B cell (primary cell): Measurements from ENCODE around the gene SEZ6L. TPM values are rescaled to one million over a fixed set of nuclear protein-coding genes. Genes with fewer than 3 reads are reported as not detected.

Experiments used
- ATAC-seq: fragments of 200-7000 bp; cut with Tn5 transposase; one replicate; pipeline ENCODE4 v1.10.0; 2021; ENCODE audit warnings: low read depth, mild to moderate bottlenecking, moderate number of reproducible peaks, moderate library complexity
- CTCF ChIA-PET: fragments of 350-600 bp; sonication (Branson Sonifier 250); formaldehyde crosslinking; loops from one replicate; lab custom pipeline; 2021; ENCODE audit warnings: antibody characterized with exemption, inconsistent platforms; lab: Charles Lee
- POLR2A ChIA-PET: fragments of 350-600 bp; sonication (Branson Sonifier 250); formaldehyde crosslinking; loops from one replicate; lab custom pipeline; 2021; ENCODE audit warnings: antibody characterized with exemption; lab: Charles Lee
- DNase-seq: peaks from one replicate; pipeline ENCODE4 v3.0.0; 2013
- H2AFZ ChIP-seq: 2 replicates; pipeline ENCODE4 v1.6.1; 2012; ENCODE audit warnings: mild to moderate bottlenecking, low read depth, low read length; ENCODE audit not compliant: insufficient read depth, poor library complexity, severe bottlenecking
- H3K27ac ChIP-seq, 2 donors: 1 replicate in 1 of 2; 2 replicates in 1 of 2; pipeline ENCODE4 v1.5.1; 2012 to 2013; ENCODE audit warnings: low read length in 2 of 2, mild to moderate bottlenecking in 2 of 2, moderate library complexity in 1 of 2
- H3K27me3 ChIP-seq, 4 experiments: fragments of 200-600 bp in 1 of 4; sonication (generic) in 1 of 4; replicated peaks in 1 of 4; 1 replicate in 2 of 4; 2 replicates in 2 of 4; pipeline versions ENCODE4 v1.6.1 to v1.7.0; 2013 to 2016; ENCODE audit warnings: low read length in 3 of 4, mild to moderate bottlenecking in 2 of 4, mixed read lengths in 1 of 4, moderate library complexity in 1 of 4; ENCODE audit not compliant: insufficient read depth in 4 of 4, control insufficient read depth in 3 of 4; ENCODE audit errors: control extremely low read depth in 1 of 4
- H3K36me3 ChIP-seq, 2 experiments: replicated peaks in 1 of 2; 1 replicate in 1 of 2; 2 replicates in 1 of 2; pipeline versions ENCODE4 v1.6.1 to v1.7.1; 2013; ENCODE audit warnings: low read length in 1 of 2; ENCODE audit not compliant: insufficient read depth in 2 of 2, control insufficient read depth in 1 of 2; ENCODE audit errors: control extremely low read depth in 1 of 2, extremely low read depth in 1 of 2
- H3K4me1 ChIP-seq, 2 donors: fragments of 200-600 bp in 1 of 2; sonication (generic) in 1 of 2; 1 replicate in 1 of 2; 2 replicates in 1 of 2; pipeline versions ENCODE4 v1.5.1 to v1.6.1; 2013 to 2017; ENCODE audit warnings: low read length in 2 of 2; ENCODE audit not compliant: control insufficient read depth in 2 of 2, insufficient read depth in 2 of 2
- H3K4me2 ChIP-seq: replicated peaks from 2 replicates; pipeline ENCODE3; 2012; ENCODE audit warnings: mild to moderate bottlenecking, low read depth, low read length; ENCODE audit not compliant: poor library complexity, severe bottlenecking
- H3K4me3 ChIP-seq, 5 experiments: fragments of 200-600 bp in 1 of 5; sonication (generic) in 1 of 5; 1 replicate in 3 of 5; 2 replicates in 2 of 5; pipeline versions ENCODE4 v1.5.1 to v1.7.0; 2011 to 2016; ENCODE audit warnings: low read length in 4 of 5, mild to moderate bottlenecking in 4 of 5, low read depth in 2 of 5, control low read depth in 1 of 5, moderate library complexity in 1 of 5; ENCODE audit not compliant: insufficient read depth in 1 of 5; ENCODE audit errors: control extremely low read depth in 1 of 5, extremely low read depth in 1 of 5
- H3K79me2 ChIP-seq: fragments of 200-600 bp; sonication (generic); one replicate; pipeline ENCODE4 v1.6.0; 2016; ENCODE audit warnings: low read length; ENCODE audit not compliant: control insufficient read depth, insufficient read depth
- H3K9ac ChIP-seq: fragments of 200-600 bp; sonication (generic); 2 replicates; pipeline ENCODE4 v1.6.1; 2017; ENCODE audit warnings: mild to moderate bottlenecking, low read length, moderate library complexity
- H3K9me3 ChIP-seq, 3 donors: one replicate each; pipeline versions ENCODE4 v1.6.1 to v1.7.1; 2013; ENCODE audit warnings: low read length in 2 of 3; ENCODE audit not compliant: control insufficient read depth in 2 of 3, insufficient read depth in 1 of 3; ENCODE audit errors: control extremely low read depth in 1 of 3
- H4K20me1 ChIP-seq: 2 replicates; pipeline ENCODE4 v1.6.0; 2012; ENCODE audit warnings: mild to moderate bottlenecking, low read length; ENCODE audit not compliant: insufficient read depth, control insufficient read depth, poor library complexity, severe bottlenecking
- H3K27ac Mint-ChIP-seq: one replicate; pipeline ENCODE4 v1.8.0; 2021; ENCODE audit warnings: mixed read lengths
- H3K27me3 Mint-ChIP-seq: one replicate; pipeline ENCODE4 v1.8.0; 2021; ENCODE audit warnings: mixed read lengths
- H3K4me1 Mint-ChIP-seq: one replicate; pipeline ENCODE4 v1.8.0; 2021; ENCODE audit warnings: mixed read lengths
- H3K4me3 Mint-ChIP-seq: one replicate; pipeline ENCODE4 v1.8.0; 2021; ENCODE audit warnings: mixed read lengths
- H3K9me3 Mint-ChIP-seq: one replicate; pipeline ENCODE4 v1.8.0; 2022; ENCODE audit warnings: mixed read lengths; ENCODE audit not compliant: insufficient read depth
- EZH2 ChIP-seq: IDR thresholded peaks from 2 replicates; pipeline ENCODE4 v1.6.1; 2012; ENCODE audit warnings: borderline replicate concordance, low read depth, mild to moderate bottlenecking, moderate library complexity, low read length; ENCODE audit not compliant: insufficient read depth, poor library complexity, severe bottlenecking
- WGBS: methylation state at CpG from one replicate; pipeline ENCODE4 v1.1.5; 2013; ENCODE audit warnings: missing lambda C conversion rate; ENCODE audit not compliant: insufficient coverage; 5-methylcytosine and 5-hydroxymethylcytosine counted together
- intact Hi-C: fragments of 100-400 bp; cut with micrococcal nuclease; formaldehyde crosslinking; loops from one replicate; pipeline ENCODE4 v1.10.0; 2022
- polyA plus RNA-seq: library from polyadenylated mRNA; depleted of rRNA; stranded (reverse); fragments of >200 nt; gene quantifications from 2 replicates; pipeline ENCODE4 v1.2.3, GENCODE V29; 2012
- total RNA-seq, 2 donors: library from RNA; stranded (reverse); fragments of 120-200 nt in 1 of 2; gene quantifications; 1 replicate in 1 of 2; 2 replicates in 1 of 2; pipeline versions ENCODE4 v1.2.3 to v1.2.4, GENCODE V29; 2013 to 2022
- TF ChIP-seq, protein P1 (sequence below): fragments of 200-600 bp; IDR thresholded peaks from one replicate; pipeline ENCODE4 v1.8.0; 2022; ENCODE audit warnings: antibody characterized with exemption, mild to moderate bottlenecking

The SEZ6L gene
- total and polyA plus RNA-seq, 2 donors (not counting 1 experiment from before 2014, with no cell fraction given), result 0.04 TPM; not detected in 1

DNA sequence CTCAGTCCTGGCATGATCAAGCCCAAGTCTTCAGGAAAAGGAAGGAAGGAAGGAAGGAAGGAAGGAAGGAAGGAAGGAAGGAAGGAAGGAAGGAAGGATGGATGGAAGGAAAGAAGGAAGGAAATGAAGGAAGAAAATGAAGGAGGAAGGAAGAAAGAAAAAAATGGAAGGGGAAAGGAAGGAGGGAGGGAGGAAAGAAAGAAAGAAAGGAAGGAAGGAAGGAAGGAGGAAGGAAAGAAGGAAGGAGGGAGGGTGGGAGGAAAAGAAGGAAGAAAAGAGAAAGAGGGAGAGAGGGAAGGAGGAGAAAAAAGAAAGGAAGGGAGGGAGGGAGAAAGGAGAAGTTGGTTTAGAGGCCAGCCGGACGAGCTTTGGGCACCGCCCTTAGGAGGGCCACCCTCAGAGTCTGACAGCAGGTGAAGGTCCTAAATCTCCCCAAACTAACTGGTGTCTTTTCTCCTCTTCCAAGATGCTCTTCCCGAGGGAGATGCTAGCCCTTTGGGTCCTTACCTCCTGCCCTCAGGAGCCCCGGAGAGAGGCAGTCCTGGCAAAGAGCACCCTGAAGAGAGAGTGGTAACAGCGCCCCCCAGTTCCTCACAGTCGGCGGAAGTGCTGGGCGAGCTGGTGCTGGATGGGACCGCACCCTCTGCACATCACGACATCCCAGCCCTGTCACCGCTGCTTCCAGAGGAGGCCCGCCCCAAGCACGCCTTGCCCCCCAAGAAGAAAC lies 122.8 kb downstream of the SEZ6L start:
- intact Hi-C loops, result no loop called here
- Mint-ChIP-seq H3K27ac (no peak overlapping the region), H3K27me3 (peaks cover 2% of the 10 kb centered on the region), H3K9me3 (no peaks in the 10 kb centered on the region), H3K4me3 (no peak overlapping the region), H3K4me1 (peaks cover 21% of the 10 kb centered on the region)
- ATAC-seq (no peak), DNase-seq (no peak)
- Histone ChIP-seq H3K36me3 (no peaks in the 10 kb centered on the region), H2AFZ (no peak overlapping the region), H3K4me3 (no peak overlapping the region), H4K20me1 (no peaks in the 10 kb centered on the region), H3K9ac (no peak overlapping the region), H3K27me3 (no peaks in the 10 kb centered on the region), H3K4me2 (no peak overlapping the region), H3K79me2 (no peaks in the 10 kb centered on the region), H3K27ac (no peak overlapping the region), H3K9me3 (no peaks in the 10 kb centered on the region), H3K4me1 (peaks cover 11 to 13% of the 10 kb centered on the region in 2 donors)
- CTCF ChIA-PET, result no interaction called here
- TF ChIP-seq, protein P1, sequence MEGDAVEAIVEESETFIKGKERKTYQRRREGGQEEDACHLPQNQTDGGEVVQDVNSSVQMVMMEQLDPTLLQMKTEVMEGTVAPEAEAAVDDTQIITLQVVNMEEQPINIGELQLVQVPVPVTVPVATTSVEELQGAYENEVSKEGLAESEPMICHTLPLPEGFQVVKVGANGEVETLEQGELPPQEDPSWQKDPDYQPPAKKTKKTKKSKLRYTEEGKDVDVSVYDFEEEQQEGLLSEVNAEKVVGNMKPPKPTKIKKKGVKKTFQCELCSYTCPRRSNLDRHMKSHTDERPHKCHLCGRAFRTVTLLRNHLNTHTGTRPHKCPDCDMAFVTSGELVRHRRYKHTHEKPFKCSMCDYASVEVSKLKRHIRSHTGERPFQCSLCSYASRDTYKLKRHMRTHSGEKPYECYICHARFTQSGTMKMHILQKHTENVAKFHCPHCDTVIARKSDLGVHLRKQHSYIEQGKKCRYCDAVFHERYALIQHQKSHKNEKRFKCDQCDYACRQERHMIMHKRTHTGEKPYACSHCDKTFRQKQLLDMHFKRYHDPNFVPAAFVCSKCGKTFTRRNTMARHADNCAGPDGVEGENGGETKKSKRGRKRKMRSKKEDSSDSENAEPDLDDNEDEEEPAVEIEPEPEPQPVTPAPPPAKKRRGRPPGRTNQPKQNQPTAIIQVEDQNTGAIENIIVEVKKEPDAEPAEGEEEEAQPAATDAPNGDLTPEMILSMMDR, result no peak
- TF ChIP-seq EZH2, result no peak
- POLR2A ChIA-PET, result no interaction called here
- WGBS, result 94% methylated on average over 11 of the region's 14 CpGs

GRCh38 chr22:26292667-26292995 lies 123.4 kb downstream of the SEZ6L start:
- no peak for TF ChIP-seq EZH2
- TF ChIP-seq, protein P1, result no peak
- no peak for ATAC-seq
- H3K9ac ChIP-seq, result no peak overlapping the region
- H3K9me3 ChIP-seq, result no peaks in the 10 kb centered on the region
- ChIA-PET POLR2A (no interaction called here), CTCF (no interaction called here)
- Mint-ChIP-seq H3K9me3 (no peaks in the 10 kb centered on the region), H3K4me3 (no peak overlapping the region), H3K27ac (no peak overlapping the region), H3K4me1 (peaks cover 18% of the 10 kb centered on the region), H3K27me3 (no peaks in the 10 kb centered on the region)
- H3K27ac ChIP-seq, result no peak overlapping the region
- H3K4me1 ChIP-seq, result peaks cover 11 to 13% of the 10 kb centered on the region in 2 donors
- H3K79me2 ChIP-seq, result no peaks in the 10 kb centered on the region
- WGBS, result 94% methylated on average over 13 of the region's 13 CpGs
- no peaks in the 10 kb centered on the region for H4K20me1 ChIP-seq
- no peak overlapping the region for H2AFZ ChIP-seq
- H3K4me3 ChIP-seq, result no peak overlapping the region
- no peaks in the 10 kb centered on the region for H3K36me3 ChIP-seq
- no peak for DNase-seq
- H3K4me2 ChIP-seq, result no peak overlapping the region
- intact Hi-C loops, result no loop called here
- H3K27me3 ChIP-seq, result no peaks in the 10 kb centered on the region
